ENCODE data around the gene TOGARAM2.

TOGARAM2 gene

DNA sequence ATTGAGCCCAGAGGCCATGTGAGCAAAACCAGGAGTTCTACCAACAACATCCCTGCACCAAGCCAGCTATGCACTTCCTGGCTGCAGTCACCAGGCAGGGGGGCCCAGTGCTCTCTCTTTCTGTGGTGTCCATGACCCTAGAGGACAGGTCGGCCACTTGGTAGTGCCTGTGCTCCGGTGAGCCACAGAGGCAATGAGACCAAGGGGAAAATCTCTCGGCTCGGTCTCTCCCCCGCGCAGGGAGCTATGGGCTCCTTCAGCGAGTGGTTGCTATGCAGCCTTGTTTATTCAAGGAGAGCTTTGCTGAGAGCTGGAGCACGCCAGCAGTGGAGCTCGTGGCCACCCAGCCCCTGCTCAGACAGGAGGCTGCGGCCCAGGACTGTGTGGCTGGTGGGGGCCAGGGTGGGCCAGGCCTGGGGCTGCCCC lies at the start of gene TOGARAM2:
Gene TOGARAM2 (plus strand): TSS at position 283 of the 426 bp plus-strand sequence. CDS start 13,537 bp downstream, outside the sequence.
- DNase-seq (ENCODE audit: low read depth): no peak

DNA sequence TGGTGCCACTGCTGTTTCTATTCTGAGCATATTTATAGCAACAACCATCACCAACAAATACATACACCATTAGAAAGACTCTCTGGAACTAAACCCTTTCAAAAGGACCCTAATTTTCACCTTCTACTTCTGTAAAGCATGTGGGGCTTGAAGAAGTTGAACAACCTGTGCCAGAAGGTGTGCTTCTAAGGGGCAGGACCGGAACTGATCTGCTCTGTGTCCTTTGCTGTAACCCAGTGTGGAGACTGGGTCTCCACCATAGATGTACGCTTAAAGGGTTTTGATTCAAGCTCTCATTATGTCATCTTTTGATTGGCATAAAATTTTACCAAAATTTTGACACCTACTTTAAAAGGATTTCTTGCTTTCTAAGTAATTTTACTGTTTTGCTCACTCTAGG lies 46.3 kb upstream of the TOGARAM2 start:
- no peak for DNase-seq (ENCODE audit: low read depth)

DNA sequence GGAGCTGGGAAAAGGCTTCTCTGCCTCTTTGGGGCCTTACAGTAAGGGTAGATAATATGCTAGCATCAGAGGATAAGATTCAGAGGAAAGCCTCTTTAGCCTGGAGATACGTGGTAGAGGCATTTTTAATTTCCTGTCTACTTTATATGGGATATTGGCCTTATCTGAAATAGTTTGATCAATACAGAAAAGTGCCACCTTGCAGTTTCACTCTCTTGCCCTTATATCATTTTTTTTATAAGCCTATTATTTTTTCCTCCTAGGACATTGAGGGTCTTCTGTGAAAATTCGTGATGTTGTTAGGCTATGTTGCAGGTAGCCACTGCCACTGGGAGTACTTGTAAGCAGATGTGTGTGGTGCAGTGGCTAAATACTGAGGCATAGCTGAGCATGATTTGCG lies 40.1 kb upstream of the TOGARAM2 start:
- DNase-seq (ENCODE audit: low read depth): no peak

DNA sequence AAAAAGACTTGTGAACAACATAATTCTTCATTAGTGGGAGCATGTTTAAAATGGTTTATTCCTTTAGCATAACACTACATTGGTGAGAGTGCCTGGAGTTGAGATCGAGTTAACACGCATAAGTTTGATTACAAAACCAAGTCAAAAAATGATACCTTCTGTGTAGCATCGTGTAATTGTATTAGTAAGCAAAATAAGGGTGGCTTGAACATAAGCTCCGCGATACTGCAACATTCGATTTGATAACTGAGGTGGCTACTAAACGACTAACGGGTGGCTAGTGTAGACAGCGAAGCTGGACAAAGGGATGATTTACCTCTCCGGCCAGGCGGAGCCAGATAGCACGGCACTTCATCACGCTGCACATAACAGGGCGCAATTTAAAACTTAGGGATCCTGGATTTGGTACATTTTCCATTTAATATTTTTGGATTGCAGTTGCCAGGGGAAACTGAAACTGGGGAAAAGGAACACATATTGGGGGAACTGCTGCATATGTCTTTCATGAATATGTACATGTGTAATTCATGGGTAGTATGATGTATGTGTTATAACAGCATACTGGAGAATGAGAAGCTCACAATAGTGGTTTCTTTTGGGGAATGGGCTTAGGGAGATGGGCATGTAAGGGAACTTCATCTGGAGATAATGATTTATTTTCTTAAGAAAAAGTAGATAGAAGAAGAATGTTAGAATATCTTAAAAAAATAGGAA lies 36.4 kb upstream of the TOGARAM2 start:
- DNase-seq (ENCODE audit: low read depth): no peak

DNA sequence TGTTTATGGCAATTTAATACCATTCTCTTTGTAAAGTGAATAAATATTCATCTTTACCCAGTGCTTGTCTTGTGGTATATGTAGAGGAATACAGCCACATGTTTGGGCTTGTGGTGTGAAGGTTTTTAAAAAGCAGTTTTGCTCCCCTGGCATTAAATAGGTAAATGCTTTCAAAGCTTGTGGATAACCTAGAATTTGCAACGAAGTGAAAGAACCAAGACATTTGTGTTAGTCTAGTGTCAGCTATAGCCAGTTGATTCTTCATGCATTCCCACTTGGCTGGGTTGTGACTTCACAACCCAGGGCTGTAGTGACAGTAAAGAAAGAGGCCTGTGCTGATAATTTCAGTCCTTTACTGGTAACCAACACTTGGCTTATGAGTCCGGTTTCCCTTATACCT lies 32.9 kb upstream of the TOGARAM2 start:
- DNase-seq (ENCODE audit: low read depth): no peak

DNA sequence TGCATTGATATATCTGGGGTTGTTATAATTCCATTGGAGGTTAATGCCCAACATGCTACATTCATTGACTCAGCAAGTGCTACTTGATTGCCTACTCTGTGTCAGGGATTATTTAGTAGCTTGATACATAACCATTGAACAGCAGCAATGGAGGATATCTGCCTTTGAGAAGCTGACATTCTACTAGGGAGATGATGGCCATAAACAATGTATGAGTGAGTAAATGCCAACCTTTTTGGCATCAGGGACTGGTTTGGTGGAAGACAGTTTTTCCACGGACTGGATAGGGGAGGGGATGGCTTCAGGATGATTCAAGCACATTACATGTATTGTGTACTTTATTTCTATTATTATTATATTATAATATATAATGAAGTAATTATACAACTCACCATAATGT lies 31.9 kb upstream of the TOGARAM2 start:
- no peak for DNase-seq (ENCODE audit: low read depth)

DNA sequence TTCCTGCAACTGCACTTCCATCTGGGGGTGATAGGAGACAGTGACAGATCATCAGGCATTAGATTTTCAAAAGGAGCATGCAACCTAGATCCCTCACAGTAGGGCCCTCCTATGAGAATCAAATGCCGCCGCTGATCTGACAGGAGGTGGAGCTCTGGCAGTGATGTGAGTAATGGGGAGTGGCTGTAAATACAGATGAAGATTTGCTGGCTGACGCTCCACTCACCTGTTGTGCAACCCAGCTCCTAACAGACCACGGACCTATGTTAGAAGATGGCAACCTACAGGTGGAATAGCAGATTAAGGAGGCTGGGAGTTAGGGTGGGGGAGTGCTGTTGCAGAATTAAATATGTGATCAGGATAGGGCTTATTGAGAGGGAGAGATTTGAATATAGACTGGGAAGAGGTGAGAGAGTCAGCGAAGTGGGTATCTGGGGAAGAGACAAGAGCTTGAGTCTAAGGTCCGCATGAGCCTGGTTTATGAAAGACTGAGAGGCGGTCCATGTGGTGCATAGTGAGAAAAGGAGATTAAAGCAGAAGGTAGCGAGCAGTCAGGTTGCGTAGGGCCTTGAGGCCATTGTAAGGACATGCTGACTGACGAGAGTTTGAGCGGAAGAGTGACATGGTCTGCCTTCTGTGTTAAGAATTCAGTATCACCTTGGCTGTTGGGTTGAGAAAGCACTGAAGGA lies 31.3 kb upstream of the TOGARAM2 start:
- DNase-seq (ENCODE audit: low read depth): no peak

DNA sequence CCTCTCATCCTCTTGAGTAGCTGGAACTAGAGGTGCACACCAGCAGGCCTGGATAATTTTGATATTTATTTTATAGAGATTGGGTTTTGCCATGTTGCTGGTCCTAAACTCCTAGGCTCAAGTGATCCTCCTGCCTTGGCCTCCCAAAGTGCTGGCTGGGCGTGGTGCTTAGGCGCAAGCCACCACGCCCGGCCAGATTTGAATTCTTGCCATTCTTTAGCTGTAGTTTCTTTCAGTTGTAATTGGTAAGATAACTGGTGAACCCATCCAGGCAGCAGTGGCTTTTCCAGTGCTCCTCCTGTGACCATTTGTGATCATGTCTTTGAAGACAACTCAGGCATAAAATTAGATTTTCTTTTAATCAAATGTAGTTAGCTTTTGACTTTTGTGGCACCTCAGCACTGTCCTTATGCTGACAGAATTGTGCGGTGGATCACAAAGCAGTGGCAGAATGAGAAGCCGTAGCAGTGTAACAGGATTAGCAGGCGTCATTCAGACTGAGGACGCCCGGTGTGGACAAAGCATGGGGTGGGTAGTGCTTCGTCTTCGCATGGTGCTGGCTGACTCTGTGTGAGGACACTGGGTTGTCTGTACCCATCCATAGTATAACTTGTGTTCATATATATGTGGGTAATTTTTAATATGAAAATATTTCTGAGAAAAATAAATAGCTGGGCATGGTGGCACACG lies 30.0 kb upstream of the TOGARAM2 start:
- no peak for DNase-seq (ENCODE audit: low read depth)

DNA sequence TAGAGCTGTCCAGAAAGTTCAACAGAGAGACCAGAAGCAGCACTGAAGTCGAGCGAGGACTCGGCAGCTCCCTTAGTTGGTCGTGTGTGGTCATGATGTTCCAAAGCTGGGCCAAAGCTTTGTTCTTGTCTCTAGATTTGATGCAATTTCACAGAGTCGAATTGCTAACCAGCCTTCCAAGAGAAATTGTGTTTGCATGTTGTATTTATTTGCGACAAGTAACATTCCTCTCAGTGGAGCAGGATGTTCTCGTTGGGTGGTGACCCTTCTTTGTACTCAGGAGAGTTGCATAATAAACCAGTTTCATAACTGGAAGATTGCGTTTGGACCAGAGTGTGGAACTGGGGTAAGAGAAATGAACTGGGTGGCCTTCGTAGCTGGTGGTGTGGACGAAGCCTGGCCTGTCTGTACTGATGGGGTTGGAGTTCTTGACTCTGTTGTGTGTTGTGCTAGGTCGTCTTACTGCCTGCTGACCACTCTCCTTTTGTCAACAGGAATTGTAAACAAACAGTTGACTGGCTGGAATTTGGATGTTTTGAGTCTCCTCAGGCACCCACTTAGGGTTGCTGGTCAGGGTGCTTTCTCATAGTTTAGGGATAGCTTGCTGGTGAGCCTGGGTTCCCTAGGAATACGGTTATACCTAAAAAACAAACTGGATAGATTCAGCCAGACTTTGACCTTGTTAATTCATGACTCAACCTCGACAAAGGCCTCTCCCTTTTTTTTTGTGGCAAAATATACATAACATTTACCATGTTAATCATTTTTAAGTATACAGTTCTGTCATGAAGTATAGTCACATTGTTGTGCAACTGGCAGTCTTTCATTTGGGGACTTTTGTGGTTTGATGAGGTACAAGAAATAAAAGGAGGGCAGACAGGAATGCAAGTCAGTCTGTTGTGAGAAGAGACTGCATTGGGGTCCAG lies 28.9 kb upstream of the TOGARAM2 start:
- DNase-seq (ENCODE audit: low read depth): no peak

DNA sequence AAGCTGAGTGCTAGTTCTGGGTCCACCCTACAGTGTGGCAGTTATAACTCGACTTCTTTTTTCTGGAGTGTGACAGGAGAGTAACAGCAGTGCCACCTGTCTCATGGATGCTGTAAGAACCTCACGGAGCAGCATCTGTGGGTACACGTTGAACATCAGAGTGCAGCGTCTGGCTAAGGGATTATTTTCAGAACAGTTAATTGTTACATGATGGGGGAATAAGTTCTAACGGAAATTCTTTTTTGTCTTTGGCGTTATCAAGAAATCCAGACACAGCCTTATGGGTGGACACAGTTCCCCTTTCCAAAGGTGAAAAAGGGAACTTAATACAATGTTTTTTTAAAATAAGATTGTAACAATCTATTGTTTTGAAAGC lies 28.3 kb upstream of the TOGARAM2 start:
- DNase-seq (ENCODE audit: low read depth): no peak

DNA sequence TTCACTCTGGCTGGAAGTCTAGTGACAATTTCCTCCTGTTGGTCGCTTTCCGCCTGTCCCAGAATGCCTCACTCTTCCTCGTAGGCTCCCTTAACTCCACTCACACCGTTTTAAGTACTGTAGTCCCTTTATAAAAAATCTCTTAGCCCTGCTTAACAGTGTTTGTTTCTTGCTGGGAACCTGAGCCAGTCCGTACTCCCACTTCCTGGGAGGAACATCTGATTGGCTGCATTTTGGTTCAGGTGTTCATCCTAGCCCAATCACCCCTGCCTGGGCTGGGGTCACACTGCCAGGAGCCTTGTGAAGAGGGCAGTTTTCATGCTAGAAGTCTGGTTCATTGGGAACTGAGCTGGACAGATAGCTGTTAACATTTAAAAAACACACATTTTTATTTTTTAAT lies 25.6 kb upstream of the TOGARAM2 start:
- DNase-seq (ENCODE audit: low read depth): no peak

DNA sequence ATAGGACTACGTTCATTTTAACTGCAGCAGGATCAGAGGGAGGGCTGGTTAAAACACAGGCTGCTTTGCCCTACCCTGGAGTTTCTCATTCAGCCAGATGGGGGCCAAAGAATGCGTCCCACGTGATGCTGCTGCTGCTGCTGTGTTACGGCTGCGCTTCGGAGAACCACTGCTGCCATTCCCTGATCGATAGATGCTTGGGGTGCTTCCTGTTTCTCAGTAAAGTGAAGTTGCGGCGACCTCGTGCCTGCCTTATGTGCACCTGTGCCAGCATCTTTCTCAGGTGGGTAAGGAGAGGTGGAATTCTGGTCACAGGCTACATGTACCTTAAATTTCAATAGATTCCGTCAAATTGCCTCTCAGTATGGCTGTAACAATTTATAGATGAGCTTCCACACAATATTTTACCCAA lies 24.7 kb upstream of the TOGARAM2 start:
- DNase-seq (ENCODE audit: low read depth): no peak

DNA sequence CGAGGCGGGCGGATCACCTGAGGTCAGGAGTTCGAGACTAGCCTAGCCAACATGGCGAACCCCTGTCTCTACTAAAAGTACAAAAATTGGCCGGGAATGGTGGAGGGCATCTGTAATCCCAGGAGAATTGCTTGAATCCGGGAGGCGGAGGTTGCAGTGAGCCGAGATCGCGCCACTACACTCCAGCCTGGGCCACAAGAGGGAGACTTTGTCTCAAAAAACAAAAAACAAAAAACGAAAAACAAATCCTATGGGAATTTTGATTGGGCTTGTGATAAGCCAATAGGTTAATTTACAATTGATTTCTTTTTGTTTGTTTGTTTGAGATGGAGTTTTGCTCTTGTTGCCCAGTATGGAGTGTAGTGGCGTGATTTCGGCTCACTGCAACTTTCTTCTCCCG lies 24.2 kb upstream of the TOGARAM2 start:
- DNase-seq (ENCODE audit: low read depth): no peak

DNA sequence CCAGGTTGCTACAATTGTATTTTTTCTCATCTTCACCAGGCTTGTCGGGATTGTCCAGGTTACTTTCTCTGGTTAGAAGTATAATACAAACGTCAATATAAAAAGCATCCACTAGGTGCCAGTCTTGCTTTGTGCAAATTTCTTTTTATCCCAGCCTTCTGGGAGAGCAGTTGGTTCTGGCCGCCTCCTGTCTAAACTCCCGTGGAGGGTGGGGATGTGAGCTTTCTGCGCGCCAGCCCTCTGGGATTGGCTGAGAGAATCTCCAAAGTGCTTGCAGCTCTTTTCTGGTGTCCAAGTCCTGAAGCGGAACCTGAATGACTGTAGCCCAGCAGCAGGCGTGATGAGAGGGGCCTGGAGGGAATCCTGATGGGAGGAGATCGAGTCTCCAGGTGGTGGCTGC lies 22.4 kb upstream of the TOGARAM2 start:
- DNase-seq (ENCODE audit: low read depth): no peak

DNA sequence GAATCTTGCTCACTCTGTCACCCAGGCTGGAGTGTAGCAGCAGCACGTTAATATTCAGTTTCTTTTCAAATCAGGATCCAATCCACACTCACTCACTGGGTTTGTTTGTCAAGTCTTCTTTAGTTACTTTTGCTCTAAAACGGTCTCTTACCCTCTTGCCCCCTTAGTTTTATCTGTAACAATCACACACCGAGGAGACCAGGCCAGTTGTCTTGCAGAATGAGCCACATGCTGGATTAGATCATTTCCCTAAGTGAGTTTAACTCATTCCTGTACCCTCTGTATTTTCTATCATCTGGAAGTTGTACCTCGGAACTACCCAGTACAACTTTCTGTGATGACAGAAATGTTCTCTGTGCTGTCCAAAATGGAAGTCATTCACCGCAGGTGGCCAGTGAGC lies 20.7 kb upstream of the TOGARAM2 start:
- DNase-seq (ENCODE audit: low read depth): no peak

DNA sequence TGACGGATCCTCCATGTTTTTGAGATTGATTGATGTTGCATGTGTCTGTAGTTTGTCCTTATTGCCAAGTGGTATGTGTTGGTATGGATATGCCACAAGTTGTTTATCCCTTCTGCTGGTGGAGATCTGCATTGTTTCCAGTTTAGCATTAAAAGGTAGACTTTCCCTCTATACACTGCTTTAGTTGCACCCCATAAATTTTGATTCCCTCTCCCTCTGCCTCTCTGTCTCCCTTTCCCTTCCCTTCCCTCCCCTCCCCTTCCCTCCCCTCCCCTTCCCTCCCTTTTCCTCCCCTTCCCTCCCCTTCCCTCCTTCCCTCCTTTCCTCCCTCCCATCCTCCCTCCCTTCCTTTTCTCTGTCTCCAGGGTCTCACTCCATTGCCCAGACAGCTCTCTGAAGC lies 18.6 kb upstream of the TOGARAM2 start:
- no peak for DNase-seq (ENCODE audit: low read depth)

DNA sequence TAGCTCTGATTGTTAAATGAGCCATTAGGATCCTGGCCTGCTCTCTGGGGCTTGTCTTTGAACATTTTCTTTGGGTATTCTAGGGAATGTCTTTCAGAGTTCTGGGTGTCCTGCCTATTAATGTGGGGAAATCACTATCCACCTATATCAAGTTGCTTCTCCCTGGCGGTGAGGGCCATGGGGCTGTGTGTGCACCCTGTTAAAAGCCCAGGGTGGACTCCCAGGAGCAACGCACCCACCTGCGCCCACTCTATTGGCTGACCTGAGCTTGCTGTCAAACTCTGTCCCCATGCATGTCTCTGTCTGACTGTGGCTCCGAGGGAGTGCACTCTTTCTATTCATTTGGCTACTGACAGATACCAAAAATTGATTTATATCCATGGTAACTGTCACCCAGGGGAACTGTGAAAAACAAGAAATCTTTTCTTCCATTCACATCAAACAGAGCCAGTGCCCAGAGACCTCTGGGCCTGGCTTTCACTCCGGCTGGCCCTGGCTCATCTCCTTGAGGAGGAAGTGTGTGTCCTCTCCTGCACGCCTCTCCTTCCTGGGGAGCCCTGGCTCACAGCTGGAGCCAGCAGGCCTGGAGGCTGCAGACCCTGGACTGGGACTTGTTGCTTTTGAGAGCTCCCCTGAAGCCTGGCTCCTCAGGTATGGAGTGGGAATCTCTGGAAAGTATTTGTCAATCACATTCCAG lies 10.5 kb upstream of the TOGARAM2 start:
- DNase-seq (ENCODE audit: low read depth): no peak

DNA sequence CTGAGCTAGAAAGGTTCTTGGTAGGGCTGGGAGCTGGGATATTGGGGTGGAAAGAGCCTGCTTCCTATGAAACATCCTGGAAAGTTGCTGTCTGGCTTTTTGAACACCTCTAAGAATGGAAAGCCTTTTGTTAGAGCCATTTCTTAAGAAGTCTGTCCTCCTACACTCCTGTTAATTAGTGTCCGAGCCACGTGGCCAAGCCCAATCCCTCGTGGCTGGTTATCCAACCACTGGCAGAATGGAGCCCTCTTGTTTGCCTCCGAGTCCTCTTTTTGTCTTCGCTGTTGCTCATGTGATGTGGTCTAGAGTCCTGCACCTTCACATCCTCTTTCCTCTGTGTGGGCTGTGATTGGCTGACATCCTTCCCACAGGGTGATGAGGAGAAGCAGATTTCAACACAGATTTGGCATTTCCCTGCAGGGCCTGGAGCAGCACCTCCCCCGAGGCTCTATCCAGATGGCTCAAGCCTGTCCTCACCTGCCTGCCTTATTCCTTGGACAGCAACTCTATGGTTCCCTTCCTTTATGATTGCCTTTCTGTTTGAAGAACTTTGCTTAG lies 8.2 kb upstream of the TOGARAM2 start:
- DNase-seq (ENCODE audit: low read depth): no peak

DNA sequence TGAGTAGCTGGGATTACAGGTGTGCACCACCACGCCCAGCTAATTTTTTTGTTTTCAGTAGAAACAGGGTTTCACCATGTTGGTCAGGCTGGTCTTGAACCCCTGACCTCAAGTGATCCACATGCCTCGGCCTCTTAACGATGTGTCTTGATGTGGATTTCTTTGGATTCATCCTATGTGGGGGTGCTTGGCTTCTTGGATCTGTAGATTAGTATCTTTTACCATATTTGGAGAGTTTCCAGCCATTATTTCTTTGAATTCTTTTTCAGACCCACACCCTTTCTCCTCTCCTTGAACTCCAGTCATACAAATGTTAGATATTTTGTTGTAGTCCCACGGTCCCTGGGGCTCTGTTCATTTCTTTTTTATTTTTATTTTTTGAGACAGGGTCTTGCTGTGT lies 6.8 kb upstream of the TOGARAM2 start:
- no peak for DNase-seq (ENCODE audit: low read depth)

DNA sequence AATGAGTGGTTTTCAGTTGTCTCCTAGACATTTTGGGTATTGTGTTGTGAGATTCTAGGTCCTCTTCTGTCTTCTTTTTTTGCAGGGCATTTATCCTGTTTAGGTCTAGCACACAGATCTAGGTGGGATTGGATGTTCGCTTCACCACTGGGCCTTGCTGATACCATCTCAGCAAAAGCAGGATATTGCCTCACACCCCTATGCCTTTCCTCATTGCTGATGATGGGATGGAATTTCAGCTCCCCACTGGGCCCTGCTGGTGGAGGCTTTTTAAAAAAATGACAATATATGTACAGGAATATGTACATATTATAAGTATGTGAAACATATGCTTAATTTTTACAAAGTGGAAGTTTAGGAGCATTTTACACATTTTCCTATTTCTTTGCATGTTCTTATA lies 5.4 kb upstream of the TOGARAM2 start:
- DNase-seq (ENCODE audit: low read depth): no peak

DNA sequence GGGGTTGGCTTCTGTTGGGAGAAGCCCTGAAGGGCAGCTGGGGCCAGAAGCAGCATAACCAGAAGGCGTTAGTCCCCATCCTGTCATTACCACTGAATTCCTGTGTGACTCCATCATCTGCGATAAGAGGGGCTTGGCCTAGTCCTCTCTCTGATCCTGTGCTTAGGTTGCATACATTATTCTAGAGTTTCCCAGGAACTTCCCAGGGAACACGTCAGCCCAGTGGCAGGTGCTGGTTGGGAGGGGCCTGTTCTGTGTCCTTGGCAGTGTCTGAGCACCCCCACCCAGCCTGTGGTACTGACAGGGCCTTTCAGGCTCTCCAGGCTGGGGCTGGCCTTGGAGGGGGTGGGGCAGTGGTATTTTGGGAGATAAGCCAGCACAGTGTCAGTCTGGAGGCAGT lies 4.5 kb upstream of the TOGARAM2 start:
- DNase-seq (ENCODE audit: low read depth): no peak
